ENCODE results near the gene CRHR1. TPM values are rescaled to one million over a fixed set of nuclear protein-coding genes. Genes with fewer than 3 reads are reported as not detected.

The CRHR1 gene
- total and polyA plus RNA-seq, 10 of the 15 experiments (the other 5 are each of a cell fraction or from before 2014, with no cell fraction given): 0.08 TPM; not detected in 9

DNA sequence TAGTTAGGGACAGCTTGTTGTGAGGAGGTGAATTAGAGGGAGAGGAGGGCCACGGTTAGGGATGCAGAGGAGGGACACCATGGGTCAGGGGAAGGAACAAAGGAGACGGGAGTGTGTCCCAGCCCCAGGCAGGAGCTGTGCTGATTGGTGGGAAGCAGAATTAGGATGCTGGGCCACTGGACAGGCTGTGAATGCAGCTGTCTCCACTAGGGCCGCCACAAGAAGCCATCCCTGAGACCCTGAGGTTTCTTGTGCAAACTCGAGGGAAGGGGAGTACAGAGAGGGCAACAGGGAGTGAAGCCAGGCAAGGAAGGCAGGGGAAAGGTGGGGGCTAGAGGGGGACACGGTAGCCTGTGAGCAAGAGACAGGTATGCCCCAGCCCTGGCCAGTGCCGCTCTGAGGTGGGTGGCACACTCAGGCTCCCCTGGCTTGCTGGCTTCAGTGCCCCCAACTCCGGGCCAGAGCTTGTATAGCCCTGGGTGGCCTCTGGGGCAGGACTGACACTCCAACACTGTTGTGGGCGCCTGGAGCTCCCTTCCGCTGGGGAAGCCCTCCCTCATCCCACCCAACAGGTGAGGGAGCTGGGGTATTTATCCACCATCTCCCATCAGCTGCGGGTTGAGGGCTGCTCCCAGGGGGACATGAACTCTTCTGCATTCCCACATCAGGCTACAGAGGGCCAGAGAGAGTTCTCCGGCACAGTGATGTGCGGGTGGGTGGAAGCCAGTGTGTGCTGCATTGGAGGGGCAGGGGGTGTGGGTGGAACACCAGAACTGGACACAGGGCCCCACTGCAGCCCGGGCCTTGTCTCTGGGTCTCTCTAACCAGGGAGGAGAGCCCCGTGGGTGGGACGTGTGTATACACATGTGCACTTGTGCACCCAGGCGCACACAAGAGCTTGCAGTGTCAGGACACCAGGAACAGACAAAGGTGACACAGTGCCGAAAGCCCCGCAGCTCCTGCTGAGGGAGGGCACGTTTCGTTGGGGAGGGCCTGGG, 52.2 kb downstream of the CRHR1 start:
- FAIRE-seq (no peak), DNase-seq (ENCODE audit: low read depth, low spot score) (no peak), ATAC-seq (no peak)
- Histone ChIP-seq H3K4me3 (no peak overlapping the region), H3K9ac (ENCODE audit: control insufficient read depth, insufficient read depth, low read length) (no peak overlapping the region), H3K4me2 (ENCODE audit: control insufficient read depth, insufficient read depth) (no peak overlapping the region), H2AFZ (ENCODE audit: control insufficient read depth, low read depth, low read length) (no peak overlapping the region), H3K4me1 (ENCODE audit: control insufficient read depth, insufficient read depth, low read length) (no peaks in the 10 kb centered on the region), H4K20me1 (ENCODE audit: control insufficient read depth, insufficient read depth) (no peaks in the 10 kb centered on the region), H3K9me3 (replicated peaks; ENCODE audit: control insufficient read depth, insufficient read depth, low read length) (no peaks in the 10 kb centered on the region), H3K27ac (ENCODE audit: control insufficient read depth, insufficient read depth) (no peak overlapping the region), H3K79me2 (ENCODE audit: control insufficient read depth, insufficient read depth, low read length) (no peaks in the 10 kb centered on the region), H3K27me3 (replicated peaks in 1 of 2; ENCODE audit: control insufficient read depth in 2 of 2, insufficient read depth in 2 of 2, low read length in 1 of 2) (no peaks in the 10 kb centered on the region; a peak in 2 of 4 replicates), H3K36me3 (ENCODE audit: control insufficient read depth in 2 of 2, insufficient read depth in 2 of 2, low read length in 1 of 2) (no peaks in the 10 kb centered on the region)
- ChIA-PET SMC1A (ENCODE audit: uncharacterized antibody, unreplicated experiment) (no interaction called here), RAD21 (ENCODE audit: unreplicated experiment) (no interaction called here), CTCF (interaction anchor here (1.2 to 2.7 kb wide), 2 partner anchors 16 to 196 kb away, joined by 5 to 10 read pairs; no protein-coding TSS in a partner anchor), POLR2A (no interaction called here)
- WGBS (ENCODE audit: insufficient coverage, insufficient replicate concordance, low lambda C conversion rate, missing lambda C conversion rate): 14% methylated on average over 20 of the region's 20 CpGs
- in situ Hi-C loops (cut with MboI) (loop anchor here (25.0 kb wide), 1 partner anchor 424 kb away; no protein-coding TSS in a partner anchor), intact Hi-C loops (cut with micrococcal nuclease; ENCODE audit: unreplicated experiment) (loop anchor here (10.0 kb wide), 1 partner anchor 622 kb away; no protein-coding TSS in a partner anchor)
- BruUV-seq (replicated peaks): no TSS peak
- TF ChIP-seq RCOR1 (conservative IDR thresholded peaks at IDR 0.05; ENCODE audit: low read depth, low read length) (no peak), ASH2L (IDR thresholded peaks at IDR 0.05; ENCODE audit: borderline replicate concordance, low read depth) (no peak), ATF2 (IDR thresholded peaks at IDR 0.05; ENCODE audit: low read length) (no peak), CREB1 (IDR thresholded peaks at IDR 0.05; ENCODE audit: low read depth) (no peak), IKZF1 (conservative IDR thresholded peaks at IDR 0.05) (no peak), RFX5 (IDR thresholded peaks at IDR 0.05; ENCODE audit: low read depth, low read length) (no peak), SMAD5 (IDR thresholded peaks at IDR 0.05; ENCODE audit: low read depth) (no peak), BRCA1 (IDR thresholded peaks at IDR 0.05; ENCODE audit: low read depth, low read length) (no peak), NFXL1 (IDR thresholded peaks at IDR 0.05; ENCODE audit: borderline replicate concordance) (no peak), ZNF207 (IDR thresholded peaks at IDR 0.05; ENCODE audit: borderline replicate concordance) (no peak), SMC3 (IDR thresholded peaks at IDR 0.05; ENCODE audit: borderline replicate concordance, low read length) (no peak), PKNOX1 (IDR thresholded peaks at IDR 0.05) (no peak)
- TF ChIP-seq, protein P1, sequence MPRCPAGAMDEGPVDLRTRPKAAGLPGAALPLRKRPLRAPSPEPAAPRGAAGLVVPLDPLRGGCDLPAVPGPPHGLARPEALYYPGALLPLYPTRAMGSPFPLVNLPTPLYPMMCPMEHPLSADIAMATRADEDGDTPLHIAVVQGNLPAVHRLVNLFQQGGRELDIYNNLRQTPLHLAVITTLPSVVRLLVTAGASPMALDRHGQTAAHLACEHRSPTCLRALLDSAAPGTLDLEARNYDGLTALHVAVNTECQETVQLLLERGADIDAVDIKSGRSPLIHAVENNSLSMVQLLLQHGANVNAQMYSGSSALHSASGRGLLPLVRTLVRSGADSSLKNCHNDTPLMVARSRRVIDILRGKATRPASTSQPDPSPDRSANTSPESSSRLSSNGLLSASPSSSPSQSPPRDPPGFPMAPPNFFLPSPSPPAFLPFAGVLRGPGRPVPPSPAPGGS (IDR thresholded peaks at IDR 0.05; ENCODE audit: borderline replicate concordance, insufficient read depth, low read depth, low read length, poor library complexity, severe bottlenecking): no peak

Data from GM12878 (cell line).